Uterus (tissue), 2 donors: ENCODE results near the gene DDX17.

Experiments used
- POLR2A ChIP-seq, 2 donors: fragments of 450-650 bp; IDR thresholded peaks; one replicate each; pipeline ENCODE4 v1.6.1; 2016; ENCODE audit warnings: antibody characterized with exemption in 2 of 2, mild to moderate bottlenecking in 1 of 2, moderate library complexity in 1 of 2
- TF ChIP-seq, protein P1 (sequence below), 4 experiments: fragments of 200-600 bp in 2 of 4; fragments of 450-650 bp in 2 of 4; sonication (generic) in 2 of 4; IDR thresholded peaks; one replicate each; pipeline ENCODE4 v1.5.1; 2016 to 2019; ENCODE audit warnings: antibody characterized with exemption in 4 of 4, mild to moderate bottlenecking in 2 of 4, moderate library complexity in 1 of 4

DNA sequence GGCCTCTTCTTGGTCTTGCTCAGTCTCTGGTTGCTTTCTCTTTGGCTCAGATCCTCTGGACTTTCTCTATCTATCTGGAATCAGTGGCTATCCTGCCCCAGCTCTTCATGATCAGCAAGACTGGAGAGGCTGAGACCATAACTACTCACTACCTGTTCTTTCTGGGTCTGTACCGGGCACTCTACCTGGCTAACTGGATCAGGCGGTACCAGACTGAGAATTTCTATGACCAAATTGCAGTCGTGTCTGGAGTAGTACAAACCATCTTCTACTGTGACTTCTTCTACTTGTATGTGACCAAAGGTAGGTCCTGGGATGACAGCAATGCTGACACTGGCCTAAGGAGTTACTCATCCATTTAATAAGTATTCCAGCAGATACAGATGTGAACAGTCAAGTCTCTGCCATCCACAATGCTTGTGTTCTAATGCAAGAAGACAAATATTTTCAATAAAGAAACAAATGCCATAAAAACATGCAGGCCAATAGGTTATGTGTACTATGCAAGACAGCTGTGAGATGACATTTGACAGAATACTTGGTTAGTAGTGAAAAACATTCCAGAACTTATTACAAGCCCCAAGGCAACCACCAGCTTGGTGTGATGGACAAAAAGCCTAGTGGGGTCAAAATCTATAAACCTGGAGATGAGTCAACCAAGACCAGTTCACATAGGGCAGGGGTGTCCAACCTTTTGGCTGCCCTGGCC, 24.8 kb downstream of the DDX17 start:
- TF ChIP-seq, protein P1, sequence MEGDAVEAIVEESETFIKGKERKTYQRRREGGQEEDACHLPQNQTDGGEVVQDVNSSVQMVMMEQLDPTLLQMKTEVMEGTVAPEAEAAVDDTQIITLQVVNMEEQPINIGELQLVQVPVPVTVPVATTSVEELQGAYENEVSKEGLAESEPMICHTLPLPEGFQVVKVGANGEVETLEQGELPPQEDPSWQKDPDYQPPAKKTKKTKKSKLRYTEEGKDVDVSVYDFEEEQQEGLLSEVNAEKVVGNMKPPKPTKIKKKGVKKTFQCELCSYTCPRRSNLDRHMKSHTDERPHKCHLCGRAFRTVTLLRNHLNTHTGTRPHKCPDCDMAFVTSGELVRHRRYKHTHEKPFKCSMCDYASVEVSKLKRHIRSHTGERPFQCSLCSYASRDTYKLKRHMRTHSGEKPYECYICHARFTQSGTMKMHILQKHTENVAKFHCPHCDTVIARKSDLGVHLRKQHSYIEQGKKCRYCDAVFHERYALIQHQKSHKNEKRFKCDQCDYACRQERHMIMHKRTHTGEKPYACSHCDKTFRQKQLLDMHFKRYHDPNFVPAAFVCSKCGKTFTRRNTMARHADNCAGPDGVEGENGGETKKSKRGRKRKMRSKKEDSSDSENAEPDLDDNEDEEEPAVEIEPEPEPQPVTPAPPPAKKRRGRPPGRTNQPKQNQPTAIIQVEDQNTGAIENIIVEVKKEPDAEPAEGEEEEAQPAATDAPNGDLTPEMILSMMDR (IDR thresholded peaks at IDR 0.05): no peak
- TF ChIP-seq POLR2A (IDR thresholded peaks at IDR 0.05): no peak
